HCT116 (cell line): ENCODE data around the gene CMIP. TPM values are rescaled to one million over a fixed set of nuclear protein-coding genes. Genes with fewer than 3 reads are reported as not detected.

Experiments
- ATAC-seq: fragments of 200-7000 bp; cut with Tn5 transposase; 2 replicates; pipeline ENCODE4 v1.9.1; 2020; ENCODE audit warnings: mild to moderate bottlenecking, moderate library complexity
- BruUV-seq: library from RNA; stranded (reverse); fragments of 400-500 nt; replicated peaks from 2 replicates; lab custom pipeline; 2021; lab: Mats Ljungman, UMichigan
- CTCF ChIA-PET: fragments of 300-600 bp; sonication (Branson Sonifier 250); formaldehyde crosslinking; loops from one replicate; lab custom pipeline; 2021; ENCODE audit warnings: antibody characterized with exemption; lab: Charles Lee
- POLR2A ChIA-PET: fragments of 300-600, 350-600 bp; sonication (Branson Sonifier 250); formaldehyde crosslinking; loops from one replicate; lab custom pipeline; 2021; ENCODE audit warnings: antibody characterized with exemption; lab: Charles Lee
- RAD21 ChIA-PET, 2 experiments: fragments of 300-600 bp; sonication (Branson Sonifier 250); formaldehyde crosslinking; loops; one replicate each; lab custom pipeline; 2023; ENCODE audit warnings: low total read pairs in 2 of 2; ENCODE audit not compliant: uncharacterized antibody in 2 of 2, unreplicated experiment in 2 of 2, low non-redundant PET in 1 of 2; lab: Charles Lee
- DNase-seq: peaks from one replicate; pipeline ENCODE4 v3.0.0-alpha.2; 2010; ENCODE audit warnings: low read depth, low spot score
- H2AFZ ChIP-seq: fragments of 200-600 bp; shearing (Covaris generic), sonication (generic); 2 replicates; pipeline ENCODE4 v1.6.1; 2017; ENCODE audit warnings: low read depth, mixed run types, mixed read lengths, antibody characterized with exemption, low read length; ENCODE audit not compliant: poor library complexity, severe bottlenecking
- H3K27ac ChIP-seq: 2 replicates; pipeline ENCODE4 v1.5.1; 2012; ENCODE audit warnings: low read depth, low read length
- H3K27me3 ChIP-seq: fragments of 200-600 bp; sonication (generic); 2 replicates; pipeline ENCODE4 v1.6.1; 2016; ENCODE audit warnings: mixed run types, low read length, mixed read lengths; ENCODE audit not compliant: insufficient read depth
- H3K36me3 ChIP-seq, 2 experiments: fragments of 200-500 bp in 1 of 2; fragments of 200-600 bp in 1 of 2; sonication (Bioruptor generic) in 1 of 2; sonication (generic) in 1 of 2; 2 replicates each; pipeline versions ENCODE4 v1.5.1 to v1.6.1; 2014 to 2016; ENCODE audit warnings: low read length in 2 of 2, inconsistent platforms in 1 of 2, mixed read lengths in 1 of 2, mixed run types in 1 of 2; ENCODE audit not compliant: insufficient read depth in 2 of 2, control insufficient read depth in 1 of 2
- H3K4me1 ChIP-seq, 2 experiments: fragments of 200-600 bp in 1 of 2; sonication (generic) in 1 of 2; 2 replicates each; pipeline versions ENCODE4 v1.5.1 to v1.6.1; 2012 to 2017; ENCODE audit warnings: low read length in 2 of 2, inconsistent platforms in 1 of 2, mild to moderate bottlenecking in 1 of 2, mixed read lengths in 1 of 2, mixed run types in 1 of 2, moderate library complexity in 1 of 2; ENCODE audit not compliant: insufficient read depth in 2 of 2, control insufficient read depth in 1 of 2
- H3K4me2 ChIP-seq: fragments of 200-600 bp; sonication (generic); 2 replicates; pipeline ENCODE4 v1.6.1; 2017; ENCODE audit warnings: mixed run types, low read length, mixed read lengths
- H3K4me3 ChIP-seq, 2 experiments: fragments of 200-600 bp in 1 of 2; sonication (generic) in 1 of 2; replicated peaks in 1 of 2; 2 replicates each; pipeline ENCODE4 v1.5.1; 2011 to 2016; ENCODE audit warnings: low read length in 2 of 2, control low read depth in 1 of 2, low read depth in 1 of 2, mild to moderate bottlenecking in 1 of 2, mixed read lengths in 1 of 2, mixed run types in 1 of 2
- H3K79me2 ChIP-seq: fragments of 200-600 bp; sonication (generic); 2 replicates; pipeline ENCODE4 v1.6.1; 2017; ENCODE audit warnings: mild to moderate bottlenecking, mixed run types, low read length, moderate library complexity, mixed read lengths; ENCODE audit not compliant: insufficient read depth
- H3K9ac ChIP-seq: fragments of 200-600 bp; sonication (generic); 2 replicates; pipeline ENCODE4 v1.6.1; 2016; ENCODE audit warnings: low read length, mixed read lengths
- H3K9me2 ChIP-seq: fragments of 200-600 bp; sonication (generic), shearing (Covaris generic); 2 replicates; pipeline ENCODE4 v1.6.1; 2017; ENCODE audit warnings: mixed run types, mild to moderate bottlenecking, moderate library complexity; ENCODE audit not compliant: insufficient read depth
- H3K9me3 ChIP-seq, 2 experiments: fragments of 200-500 bp in 1 of 2; fragments of 200-600 bp in 1 of 2; sonication (Bioruptor generic) in 1 of 2; sonication (generic) in 1 of 2; 2 replicates each; pipeline ENCODE4 v1.6.1; 2014 to 2017; ENCODE audit warnings: low read length in 2 of 2, mixed read lengths in 2 of 2, inconsistent platforms in 1 of 2, low read depth in 1 of 2, mild to moderate bottlenecking in 1 of 2, mixed run types in 1 of 2, moderate library complexity in 1 of 2; ENCODE audit not compliant: control insufficient read depth in 1 of 2, insufficient read depth in 1 of 2
- H4K20me1 ChIP-seq: fragments of 200-600 bp; sonication (generic), shearing (Covaris generic); 2 replicates; pipeline ENCODE4 v1.6.1; 2017; ENCODE audit warnings: mixed run types, mild to moderate bottlenecking, moderate library complexity; ENCODE audit not compliant: insufficient read depth
- FOSL1 ChIP-seq: IDR thresholded peaks from 2 replicates; pipeline ENCODE4 v1.6.1; 2012; ENCODE audit warnings: low read depth
- MAX ChIP-seq: IDR thresholded peaks from 2 replicates; pipeline ENCODE4 v1.6.1; 2012
- POLR2A ChIP-seq: IDR thresholded peaks from 2 replicates; pipeline ENCODE4 v1.7.0; 2011; ENCODE audit warnings: borderline replicate concordance; ENCODE audit not compliant: insufficient read depth, insufficient read length; ENCODE audit errors: extremely low read depth
- POLR2AphosphoS5 ChIP-seq: IDR thresholded peaks from 2 replicates; pipeline ENCODE4 v1.6.1; 2011; ENCODE audit warnings: mild to moderate bottlenecking, low read depth, low read length, moderate library complexity
- SP1 ChIP-seq: IDR thresholded peaks from 2 replicates; pipeline ENCODE4 v1.6.1; 2012; ENCODE audit warnings: low read depth
- SRF ChIP-seq: IDR thresholded peaks from 2 replicates; pipeline ENCODE4 v1.6.1; 2012; ENCODE audit warnings: low read depth
- YY1 ChIP-seq: IDR thresholded peaks from 2 replicates; pipeline ENCODE4 v1.6.1; 2011; ENCODE audit warnings: low read length, low read depth, moderate library complexity, mild to moderate bottlenecking; ENCODE audit not compliant: insufficient replicate concordance; ENCODE audit errors: extremely low read depth
- ZNF274 ChIP-seq: fragments of 200-500 bp; sonication (Bioruptor generic); IDR thresholded peaks from 2 replicates; pipeline ENCODE4 v1.6.1; 2014; ENCODE audit warnings: mild to moderate bottlenecking, low read depth, low read length, inconsistent platforms
- intact Hi-C: fragments of 100-400 bp; cut with micrococcal nuclease; formaldehyde crosslinking; loops from 2 replicates; pipeline ENCODE4 v1.10.0; 2022
- total RNA-seq: library from RNA; stranded (reverse); gene quantifications from one replicate; pipeline ENCODE4 v1.2.1, GENCODE V29; 2021; ENCODE audit not compliant: unreplicated experiment
- TF ChIP-seq, protein P1 (sequence below): IDR thresholded peaks from 2 replicates; pipeline ENCODE4 v1.6.1; 2012; ENCODE audit warnings: low read depth

CMIP gene
- total RNA-seq, 1 experiment from 2014 or later = 64.6 TPM

- Histone ChIP-seq H3K9ac (no peak overlapping the region), H3K4me2 (peak overlapping the region; percentile 5; the same call in 1 of the 2 replicates), H3K4me3 (no peak overlapping the region), H2AFZ (no peak overlapping the region), H3K36me3 (peaks cover 0 to 12% of the 10 kb centered on the region in 2 experiments; a peak in 1 of 4 replicates), H3K9me2 (no peaks in the 10 kb centered on the region), H3K27ac (no peak overlapping the region), H3K79me2 (peaks cover 100% of the 10 kb centered on the region), H3K27me3 (no peaks in the 10 kb centered on the region), H4K20me1 (peaks cover 29% of the 10 kb centered on the region; the same call in 1 of the 2 replicates), H3K4me1 (peaks cover 18 to 65% of the 10 kb centered on the region in 2 experiments; a peak in 3 of 4 replicates), H3K9me3 (no peaks in the 10 kb centered on the region)
- BruUV-seq = no TSS peak
- POLR2A ChIA-PET = no interaction called here
- no peak for ATAC-seq
- RAD21 ChIA-PET = interaction anchor here in 1 of 2 experiments (0.7 kb wide), 1 partner anchor 18 kb away, joined by 3 read pairs; no protein-coding TSS in a partner anchor
- TF ChIP-seq MAX (no peak), YY1 (no peak), POLR2A (no peak), SRF (no peak), SP1 (no peak), ZNF274 (no peak), POLR2AphosphoS5 (no peak), FOSL1 (no peak)
- TF ChIP-seq, protein P1, sequence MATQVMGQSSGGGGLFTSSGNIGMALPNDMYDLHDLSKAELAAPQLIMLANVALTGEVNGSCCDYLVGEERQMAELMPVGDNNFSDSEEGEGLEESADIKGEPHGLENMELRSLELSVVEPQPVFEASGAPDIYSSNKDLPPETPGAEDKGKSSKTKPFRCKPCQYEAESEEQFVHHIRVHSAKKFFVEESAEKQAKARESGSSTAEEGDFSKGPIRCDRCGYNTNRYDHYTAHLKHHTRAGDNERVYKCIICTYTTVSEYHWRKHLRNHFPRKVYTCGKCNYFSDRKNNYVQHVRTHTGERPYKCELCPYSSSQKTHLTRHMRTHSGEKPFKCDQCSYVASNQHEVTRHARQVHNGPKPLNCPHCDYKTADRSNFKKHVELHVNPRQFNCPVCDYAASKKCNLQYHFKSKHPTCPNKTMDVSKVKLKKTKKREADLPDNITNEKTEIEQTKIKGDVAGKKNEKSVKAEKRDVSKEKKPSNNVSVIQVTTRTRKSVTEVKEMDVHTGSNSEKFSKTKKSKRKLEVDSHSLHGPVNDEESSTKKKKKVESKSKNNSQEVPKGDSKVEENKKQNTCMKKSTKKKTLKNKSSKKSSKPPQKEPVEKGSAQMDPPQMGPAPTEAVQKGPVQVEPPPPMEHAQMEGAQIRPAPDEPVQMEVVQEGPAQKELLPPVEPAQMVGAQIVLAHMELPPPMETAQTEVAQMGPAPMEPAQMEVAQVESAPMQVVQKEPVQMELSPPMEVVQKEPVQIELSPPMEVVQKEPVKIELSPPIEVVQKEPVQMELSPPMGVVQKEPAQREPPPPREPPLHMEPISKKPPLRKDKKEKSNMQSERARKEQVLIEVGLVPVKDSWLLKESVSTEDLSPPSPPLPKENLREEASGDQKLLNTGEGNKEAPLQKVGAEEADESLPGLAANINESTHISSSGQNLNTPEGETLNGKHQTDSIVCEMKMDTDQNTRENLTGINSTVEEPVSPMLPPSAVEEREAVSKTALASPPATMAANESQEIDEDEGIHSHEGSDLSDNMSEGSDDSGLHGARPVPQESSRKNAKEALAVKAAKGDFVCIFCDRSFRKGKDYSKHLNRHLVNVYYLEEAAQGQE = no peak
- no peak for DNase-seq
- intact Hi-C loops = no loop called here
- CTCF ChIA-PET = interaction anchor here (1.1 to 1.2 kb wide), 2 partner anchors 33 to 132 kb away, joined by 3 read pairs; no protein-coding TSS in a partner anchor
Measured at GRCh38 chr16:81451753-81452680, 7.4 kb downstream of the CMIP start.
